Vagina (tissue), 2 donors: ENCODE results near the gene MGAT3.

Experiments used
- CTCF ChIP-seq, 3 experiments: fragments of 450-650 bp in 2 of 3; fragments of 200-600 bp in 1 of 3; sonication (generic) in 1 of 3; IDR thresholded peaks; one replicate each; pipeline ENCODE4 v1.5.1; 2017 to 2019; ENCODE audit warnings: antibody characterized with exemption in 3 of 3, mild to moderate bottlenecking in 2 of 3, moderate library complexity in 2 of 3
- POLR2A ChIP-seq, 2 donors: fragments of 450-650 bp; IDR thresholded peaks; one replicate each; pipeline ENCODE4 v1.6.1; 2017; ENCODE audit warnings: antibody characterized with exemption in 2 of 2, mild to moderate bottlenecking in 2 of 2, moderate library complexity in 2 of 2

GRCh38 chr22:39409516-39410029 lies 47.2 kb upstream of the MGAT3 start:
- TF ChIP-seq CTCF (IDR thresholded peaks at IDR 0.05): no peak
- no peak for TF ChIP-seq POLR2A (IDR thresholded peaks at IDR 0.05)
